Esophagus squamous epithelium (tissue), 4 donors: ENCODE data around the gene MED26.

Experiments
- POLR2A ChIP-seq, 4 donors: fragments of 450-650 bp; IDR thresholded peaks; one replicate each; pipeline ENCODE4 v1.6.1; 2017; ENCODE audit warnings: antibody characterized with exemption in 4 of 4, mild to moderate bottlenecking in 4 of 4, moderate library complexity in 3 of 4
- TF ChIP-seq, protein P1 (sequence below), 6 experiments: fragments of 450-650 bp in 4 of 6; fragments of 200-600 bp in 2 of 6; sonication (generic) in 2 of 6; IDR thresholded peaks; one replicate each; pipeline ENCODE4 v1.5.1; 2016 to 2019; ENCODE audit warnings: antibody characterized with exemption in 6 of 6, mild to moderate bottlenecking in 4 of 6, moderate library complexity in 4 of 6

DNA sequence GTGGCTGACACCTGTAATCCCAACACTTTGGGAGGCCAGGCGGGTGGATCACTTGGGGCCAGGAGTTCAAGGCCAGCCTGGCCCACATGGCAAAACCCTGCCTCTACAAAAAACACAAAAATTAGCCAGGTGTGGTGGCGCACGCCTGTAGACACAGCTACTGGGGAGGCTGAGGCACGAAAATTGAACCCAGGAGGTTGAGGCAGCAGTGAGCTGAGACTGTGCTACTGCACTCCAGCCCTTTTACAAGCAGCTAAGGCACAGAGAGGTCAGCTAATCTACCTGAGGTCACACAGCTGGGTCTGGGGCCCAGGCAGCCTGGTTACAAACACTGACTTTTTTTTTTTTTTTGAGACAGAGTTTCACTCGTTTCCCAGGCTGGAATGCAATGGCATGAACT, 27.2 kb downstream of the MED26 start:
- TF ChIP-seq, protein P1, sequence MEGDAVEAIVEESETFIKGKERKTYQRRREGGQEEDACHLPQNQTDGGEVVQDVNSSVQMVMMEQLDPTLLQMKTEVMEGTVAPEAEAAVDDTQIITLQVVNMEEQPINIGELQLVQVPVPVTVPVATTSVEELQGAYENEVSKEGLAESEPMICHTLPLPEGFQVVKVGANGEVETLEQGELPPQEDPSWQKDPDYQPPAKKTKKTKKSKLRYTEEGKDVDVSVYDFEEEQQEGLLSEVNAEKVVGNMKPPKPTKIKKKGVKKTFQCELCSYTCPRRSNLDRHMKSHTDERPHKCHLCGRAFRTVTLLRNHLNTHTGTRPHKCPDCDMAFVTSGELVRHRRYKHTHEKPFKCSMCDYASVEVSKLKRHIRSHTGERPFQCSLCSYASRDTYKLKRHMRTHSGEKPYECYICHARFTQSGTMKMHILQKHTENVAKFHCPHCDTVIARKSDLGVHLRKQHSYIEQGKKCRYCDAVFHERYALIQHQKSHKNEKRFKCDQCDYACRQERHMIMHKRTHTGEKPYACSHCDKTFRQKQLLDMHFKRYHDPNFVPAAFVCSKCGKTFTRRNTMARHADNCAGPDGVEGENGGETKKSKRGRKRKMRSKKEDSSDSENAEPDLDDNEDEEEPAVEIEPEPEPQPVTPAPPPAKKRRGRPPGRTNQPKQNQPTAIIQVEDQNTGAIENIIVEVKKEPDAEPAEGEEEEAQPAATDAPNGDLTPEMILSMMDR (IDR thresholded peaks at IDR 0.05) = no peak
- no peak for TF ChIP-seq POLR2A (IDR thresholded peaks at IDR 0.05)
